Fibroblast of lung (primary cell): ENCODE results near the gene NHS.

Experiments used
- EZH2 ChIP-seq: IDR thresholded peaks from 2 replicates; pipeline ENCODE4 v1.5.1; 2012; ENCODE audit warnings: low read length, control low read depth, mild to moderate bottlenecking; ENCODE audit errors: missing control alignments
- TF ChIP-seq, protein P1 (sequence below), 2 donors: IDR thresholded peaks in 1 of 2; conservative IDR thresholded peaks in 1 of 2; 1 replicate in 1 of 2; 2 replicates in 1 of 2; pipeline ENCODE4 v1.5.1; 2011 to 2012; ENCODE audit warnings: low read length in 2 of 2, control low read depth in 1 of 2, inconsistent platforms in 1 of 2, low read depth in 1 of 2, mild to moderate bottlenecking in 1 of 2

DNA sequence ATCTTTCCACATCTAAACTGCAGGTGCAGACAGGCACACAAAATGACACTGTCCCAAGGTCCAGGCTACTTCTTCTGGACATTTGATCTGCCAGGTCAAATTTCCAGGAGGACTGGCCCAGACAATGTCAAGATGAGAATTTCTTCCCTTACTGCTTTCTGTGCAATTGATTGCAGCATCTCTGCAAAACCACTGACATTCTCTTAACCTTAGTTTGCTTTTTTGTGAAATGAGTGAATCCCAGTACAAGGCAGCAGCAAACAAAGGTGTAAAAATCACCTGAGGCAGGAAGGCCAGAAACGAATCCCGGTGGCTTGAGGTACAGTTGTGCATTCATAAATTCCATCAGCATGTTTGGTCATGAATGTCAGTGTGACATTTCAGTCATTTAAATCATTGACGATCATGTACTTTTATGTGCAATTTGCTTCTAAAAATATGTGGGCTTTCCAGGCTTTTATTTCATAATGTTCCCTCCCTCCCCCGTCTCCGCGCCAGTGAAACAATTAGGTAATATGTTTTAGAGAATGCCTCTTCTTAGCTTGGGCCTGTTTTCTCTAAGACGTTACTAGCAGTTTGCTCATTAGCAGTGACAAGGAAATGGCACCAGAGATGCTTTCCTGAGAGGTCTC, 39.1 kb downstream of the NHS start:
- TF ChIP-seq, protein P1, sequence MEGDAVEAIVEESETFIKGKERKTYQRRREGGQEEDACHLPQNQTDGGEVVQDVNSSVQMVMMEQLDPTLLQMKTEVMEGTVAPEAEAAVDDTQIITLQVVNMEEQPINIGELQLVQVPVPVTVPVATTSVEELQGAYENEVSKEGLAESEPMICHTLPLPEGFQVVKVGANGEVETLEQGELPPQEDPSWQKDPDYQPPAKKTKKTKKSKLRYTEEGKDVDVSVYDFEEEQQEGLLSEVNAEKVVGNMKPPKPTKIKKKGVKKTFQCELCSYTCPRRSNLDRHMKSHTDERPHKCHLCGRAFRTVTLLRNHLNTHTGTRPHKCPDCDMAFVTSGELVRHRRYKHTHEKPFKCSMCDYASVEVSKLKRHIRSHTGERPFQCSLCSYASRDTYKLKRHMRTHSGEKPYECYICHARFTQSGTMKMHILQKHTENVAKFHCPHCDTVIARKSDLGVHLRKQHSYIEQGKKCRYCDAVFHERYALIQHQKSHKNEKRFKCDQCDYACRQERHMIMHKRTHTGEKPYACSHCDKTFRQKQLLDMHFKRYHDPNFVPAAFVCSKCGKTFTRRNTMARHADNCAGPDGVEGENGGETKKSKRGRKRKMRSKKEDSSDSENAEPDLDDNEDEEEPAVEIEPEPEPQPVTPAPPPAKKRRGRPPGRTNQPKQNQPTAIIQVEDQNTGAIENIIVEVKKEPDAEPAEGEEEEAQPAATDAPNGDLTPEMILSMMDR (conservative IDR thresholded peaks at IDR 0.05 in 1 of 2, IDR thresholded peaks at IDR 0.05 in 1 of 2; ENCODE audit: low read depth in 1 of 2, low read length in 2 of 2), result no peak
- TF ChIP-seq EZH2, result no peak
